GM12865 (cell line): ENCODE results near the gene UROS.

Experiments used
- DNase-seq: peaks from one replicate; pipeline ENCODE4 v3.0.0; 2010; ENCODE audit warnings: low read depth
- H3K4me3 ChIP-seq: 2 replicates; pipeline ENCODE4 v1.5.1; 2011; ENCODE audit warnings: mild to moderate bottlenecking, low read depth, low read length, control low read depth
- TF ChIP-seq, protein P1 (sequence below): IDR thresholded peaks from 2 replicates; pipeline ENCODE4 v1.5.1; 2011; ENCODE audit warnings: low read length, control low read depth, low read depth, inconsistent platforms; ENCODE audit not compliant: insufficient read depth; ENCODE audit errors: missing control alignments

Gene UROS

DNA sequence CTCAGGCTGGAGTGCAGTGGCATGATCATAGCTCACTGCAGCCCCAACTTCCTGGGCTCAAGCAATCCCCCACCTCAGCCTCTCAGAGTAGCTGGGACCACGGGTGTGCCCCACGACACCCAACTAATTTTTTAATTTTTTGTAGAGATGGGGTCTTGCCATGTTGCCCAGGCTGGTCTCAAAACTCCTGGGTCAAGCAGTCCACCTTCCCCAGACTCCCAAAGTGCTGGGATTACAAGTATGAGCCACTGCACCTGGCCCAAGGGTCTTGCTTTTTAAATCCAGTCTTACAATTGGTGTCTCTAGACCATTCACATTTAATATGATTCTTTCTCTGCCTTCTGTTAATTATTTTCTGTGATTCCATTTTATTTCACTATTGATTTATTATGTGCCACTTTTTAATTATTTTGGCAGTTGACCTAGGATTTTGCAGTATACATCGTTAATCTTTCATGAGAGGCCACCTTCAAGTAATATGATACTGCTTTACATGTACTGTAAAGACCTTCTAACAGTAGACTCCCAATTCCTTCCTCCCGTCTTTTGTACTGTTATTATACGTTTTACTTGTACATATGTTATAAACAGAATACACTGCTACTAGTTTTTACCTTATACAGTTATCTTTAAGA lies 66.1 kb downstream of the UROS start:
- no peak for DNase-seq
- TF ChIP-seq, protein P1, sequence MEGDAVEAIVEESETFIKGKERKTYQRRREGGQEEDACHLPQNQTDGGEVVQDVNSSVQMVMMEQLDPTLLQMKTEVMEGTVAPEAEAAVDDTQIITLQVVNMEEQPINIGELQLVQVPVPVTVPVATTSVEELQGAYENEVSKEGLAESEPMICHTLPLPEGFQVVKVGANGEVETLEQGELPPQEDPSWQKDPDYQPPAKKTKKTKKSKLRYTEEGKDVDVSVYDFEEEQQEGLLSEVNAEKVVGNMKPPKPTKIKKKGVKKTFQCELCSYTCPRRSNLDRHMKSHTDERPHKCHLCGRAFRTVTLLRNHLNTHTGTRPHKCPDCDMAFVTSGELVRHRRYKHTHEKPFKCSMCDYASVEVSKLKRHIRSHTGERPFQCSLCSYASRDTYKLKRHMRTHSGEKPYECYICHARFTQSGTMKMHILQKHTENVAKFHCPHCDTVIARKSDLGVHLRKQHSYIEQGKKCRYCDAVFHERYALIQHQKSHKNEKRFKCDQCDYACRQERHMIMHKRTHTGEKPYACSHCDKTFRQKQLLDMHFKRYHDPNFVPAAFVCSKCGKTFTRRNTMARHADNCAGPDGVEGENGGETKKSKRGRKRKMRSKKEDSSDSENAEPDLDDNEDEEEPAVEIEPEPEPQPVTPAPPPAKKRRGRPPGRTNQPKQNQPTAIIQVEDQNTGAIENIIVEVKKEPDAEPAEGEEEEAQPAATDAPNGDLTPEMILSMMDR, result no peak
- H3K4me3 ChIP-seq, result no peak overlapping the region

DNA sequence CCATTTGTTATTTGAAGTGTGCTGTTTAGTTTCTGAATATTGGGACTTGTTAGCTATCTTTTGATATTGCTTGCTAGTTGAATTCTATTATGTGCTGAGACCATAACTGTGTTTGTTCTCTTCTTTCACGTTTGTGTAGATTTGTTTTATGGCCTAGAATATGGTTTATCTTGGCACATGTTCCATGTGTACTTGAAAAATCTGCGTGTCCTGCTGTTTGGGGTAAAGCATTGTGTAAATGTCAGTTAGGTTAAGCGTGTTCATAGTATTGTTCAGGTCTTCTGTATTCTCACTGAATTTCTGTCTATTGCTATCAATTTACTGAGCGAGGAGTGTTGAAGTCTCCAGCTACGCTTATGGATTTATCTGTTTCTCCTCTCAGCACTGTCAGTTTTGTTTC lies 66.9 kb downstream of the UROS start:
- TF ChIP-seq, protein P1, result no peak
- no peak for DNase-seq
- H3K4me3 ChIP-seq, result no peak overlapping the region

DNA sequence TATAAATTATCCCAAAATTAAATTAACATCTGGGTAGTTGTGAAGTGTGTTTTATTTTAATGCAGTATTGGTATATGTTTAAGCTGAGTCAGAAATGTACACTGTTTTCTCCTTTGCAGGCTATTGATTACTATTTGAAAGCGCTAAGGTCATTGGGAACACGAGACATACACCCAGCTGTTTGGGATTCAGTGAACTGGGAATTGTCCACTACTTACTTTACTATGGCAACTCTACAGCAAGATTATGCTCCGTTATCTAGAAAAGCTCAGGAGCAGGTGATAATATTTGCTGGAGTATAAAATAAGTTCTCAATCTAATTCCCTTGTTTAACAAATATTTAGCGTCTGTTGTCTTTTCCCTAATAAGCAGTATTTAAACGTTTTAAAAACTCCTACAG lies 75.6 kb downstream of the UROS start:
- H3K4me3 ChIP-seq, result no peak overlapping the region
- TF ChIP-seq, protein P1, result no peak
- no peak for DNase-seq

- H3K4me3 ChIP-seq, result no peak overlapping the region
- TF ChIP-seq, protein P1, result no peak
- no peak for DNase-seq
Observed at GRCh38 chr10:125744909-125745308, 78.1 kb downstream of the UROS start.

DNA sequence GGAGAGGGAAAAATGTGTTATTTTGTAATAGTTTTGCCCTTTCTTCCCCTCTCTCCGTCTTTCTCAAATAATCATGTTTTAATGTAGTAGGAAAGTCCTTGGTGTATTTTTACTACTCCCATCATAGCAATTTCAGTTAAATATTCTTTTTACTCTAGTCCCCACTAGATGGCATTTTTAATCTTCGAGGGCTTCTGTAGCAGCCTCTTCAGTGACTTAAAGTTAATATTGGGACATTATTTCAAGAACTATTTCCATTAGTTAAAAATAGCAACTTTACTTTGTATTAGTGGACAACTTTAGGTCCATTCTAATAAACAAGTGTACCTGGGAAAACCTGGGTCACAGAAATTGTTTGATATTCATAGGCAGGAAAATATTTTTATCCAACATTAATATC lies 80.6 kb downstream of the UROS start:
- no peak for DNase-seq
- TF ChIP-seq, protein P1, result no peak
- H3K4me3 ChIP-seq, result no peak overlapping the region

GRCh38 chr10:125739994-125740679 lies 82.9 kb downstream of the UROS start:
- DNase-seq, result no peak
- H3K4me3 ChIP-seq, result no peak overlapping the region
- TF ChIP-seq, protein P1, result no peak
